Measurements from ENCODE around the gene RPS19BP1. TPM values are rescaled to one million over a fixed set of nuclear protein-coding genes. Genes with fewer than 3 reads are reported as not detected.

The RPS19BP1 gene
- total RNA-seq, 1 donor from 2014 or later = 48.2 TPM

DNA sequence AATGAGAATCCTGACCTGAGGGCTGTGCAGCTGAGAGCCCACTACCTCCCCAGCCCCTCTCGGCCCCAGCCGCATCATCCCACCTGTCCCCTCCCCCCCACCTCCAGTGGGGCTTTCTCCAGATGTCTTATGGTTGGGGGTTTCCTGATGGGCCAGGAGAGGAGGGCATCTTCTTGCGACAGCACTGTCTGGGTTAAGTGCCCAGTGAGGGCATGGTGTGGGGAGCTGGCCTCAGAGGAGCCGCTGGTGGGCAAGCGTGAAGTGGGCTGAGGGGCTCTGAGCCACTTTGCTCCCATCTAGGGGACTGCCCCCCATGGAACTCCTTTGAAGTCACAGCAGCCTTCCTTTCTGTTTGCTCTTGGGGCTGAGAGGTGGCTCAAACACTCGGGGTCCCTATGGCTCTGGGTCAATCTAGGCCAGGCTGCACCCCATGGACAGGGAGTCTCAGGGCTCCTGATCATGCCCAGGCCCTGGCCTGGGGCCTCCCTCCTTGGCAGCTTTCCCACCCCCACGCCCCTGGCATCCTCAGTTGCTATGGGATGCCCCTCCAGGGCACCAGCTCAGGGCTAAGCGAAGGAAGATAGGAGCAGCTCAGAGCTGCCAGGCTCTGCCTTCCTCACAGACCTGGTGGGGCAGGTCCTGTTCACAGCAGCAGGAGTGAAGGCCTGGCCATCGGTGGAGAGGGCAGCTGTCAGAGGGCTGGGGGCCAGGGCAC, 41.4 kb downstream of the RPS19BP1 start:
- no peak for DNase-seq (ENCODE audit: low read depth in 2 of 2)

DNA sequence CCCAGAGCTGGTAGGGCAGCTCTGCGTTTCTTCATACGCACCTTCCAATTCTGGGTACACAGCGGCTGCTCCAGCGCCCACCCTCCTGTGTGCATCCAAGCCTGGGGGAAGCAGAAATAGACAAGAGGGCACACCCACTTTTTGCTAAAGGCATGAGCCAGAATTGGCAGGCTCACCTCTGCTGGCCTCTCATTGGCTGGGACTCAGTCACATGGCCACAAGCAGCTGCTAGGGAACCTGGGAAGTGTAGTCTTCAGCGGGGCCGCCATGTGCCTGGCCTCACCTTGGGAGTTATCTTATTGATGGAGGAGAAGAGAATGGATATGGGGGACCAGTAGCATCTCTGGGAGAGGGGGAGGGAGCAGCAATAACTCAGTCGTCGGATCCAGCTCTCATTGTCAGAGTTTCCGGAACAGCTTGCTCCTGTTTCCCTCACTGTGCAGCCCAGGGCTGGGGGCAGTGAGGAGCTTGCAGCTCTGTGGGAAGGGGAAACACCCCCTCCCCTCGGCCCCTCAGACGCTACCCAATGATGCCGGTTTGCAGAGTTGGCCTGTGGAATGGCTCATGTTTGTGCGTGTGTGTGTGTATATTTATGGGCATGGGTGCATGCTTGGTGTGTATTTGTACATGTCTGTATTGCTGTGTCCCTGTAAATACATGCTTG, 42.3 kb downstream of the RPS19BP1 start:
- peak; percentile 55 to 74 for DNase-seq (ENCODE audit: low read depth in 2 of 2)

DNA sequence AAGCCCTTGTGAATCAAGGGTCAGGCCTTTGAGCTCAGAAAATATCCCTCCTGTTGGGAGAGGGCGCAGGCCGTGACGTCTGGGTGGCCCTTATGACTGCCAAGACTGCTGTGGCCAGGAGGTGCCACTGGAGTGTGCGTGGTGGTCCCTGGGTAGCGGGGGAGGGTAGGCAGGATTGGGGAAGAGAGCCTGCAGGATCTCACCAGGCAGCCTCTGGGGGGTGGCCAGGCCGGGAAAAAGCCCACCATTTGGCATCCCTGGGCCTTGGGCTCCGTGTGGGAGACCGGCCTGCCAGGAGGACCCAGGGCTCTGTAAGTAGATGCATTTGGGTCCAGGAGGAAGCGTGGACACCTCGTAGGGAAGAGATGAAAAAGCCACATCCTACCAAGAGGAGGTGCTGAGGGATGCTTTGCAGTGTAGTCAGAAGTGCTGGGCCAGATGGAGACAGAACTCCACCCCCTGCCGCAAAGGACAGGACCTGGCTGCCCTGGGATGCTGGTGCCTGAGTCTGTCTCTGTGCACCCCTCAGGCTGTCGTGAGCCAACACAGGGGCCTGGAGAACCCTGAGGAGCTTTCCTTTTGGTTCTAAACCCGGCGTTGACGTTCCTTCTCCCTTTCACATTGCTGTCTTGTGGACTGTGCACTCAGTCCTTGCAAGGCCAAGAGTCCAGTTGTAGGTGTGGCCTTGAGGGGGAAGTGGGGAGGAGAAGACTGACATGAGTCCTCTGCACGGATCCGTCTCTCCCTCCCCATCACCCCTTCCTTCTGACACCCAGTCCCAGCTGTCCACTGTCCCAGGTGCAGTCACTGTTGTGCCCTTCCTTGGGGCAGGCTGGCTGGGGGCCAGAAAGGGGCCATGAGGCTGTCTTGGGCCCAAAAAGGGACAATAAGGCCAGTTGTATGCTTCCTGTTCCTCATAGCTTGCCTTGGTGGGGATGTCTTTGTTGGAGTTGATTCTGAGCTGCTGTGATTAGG, 43.2 kb downstream of the RPS19BP1 start:
- DNase-seq (ENCODE audit: low read depth in 2 of 2) = no peak

DNA sequence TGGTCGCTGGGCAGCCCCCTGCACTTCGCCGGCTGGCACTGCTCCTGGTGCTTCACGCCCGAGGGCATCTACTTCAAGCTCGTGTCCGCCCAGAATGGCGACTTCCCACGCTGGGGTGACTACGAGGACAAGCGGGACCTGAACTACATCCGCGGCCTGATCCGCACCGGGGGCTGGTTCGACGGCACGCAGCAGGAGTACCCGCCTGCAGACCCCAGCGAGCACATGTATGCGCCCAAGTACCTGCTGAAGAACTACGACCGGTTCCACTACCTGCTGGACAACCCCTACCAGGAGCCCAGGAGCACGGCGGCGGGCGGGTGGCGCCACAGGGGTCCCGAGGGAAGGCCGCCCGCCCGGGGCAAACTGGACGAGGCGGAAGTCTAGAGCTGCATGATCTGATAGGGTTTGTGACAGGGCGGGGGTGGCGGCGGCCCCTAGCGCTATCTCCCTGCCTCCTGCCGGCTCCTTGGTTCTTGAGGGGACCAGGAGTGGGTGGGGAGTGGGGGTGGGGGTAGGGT, 43.9 kb downstream of the RPS19BP1 start:
- DNase-seq (ENCODE audit: low read depth in 2 of 2) = no peak

DNA sequence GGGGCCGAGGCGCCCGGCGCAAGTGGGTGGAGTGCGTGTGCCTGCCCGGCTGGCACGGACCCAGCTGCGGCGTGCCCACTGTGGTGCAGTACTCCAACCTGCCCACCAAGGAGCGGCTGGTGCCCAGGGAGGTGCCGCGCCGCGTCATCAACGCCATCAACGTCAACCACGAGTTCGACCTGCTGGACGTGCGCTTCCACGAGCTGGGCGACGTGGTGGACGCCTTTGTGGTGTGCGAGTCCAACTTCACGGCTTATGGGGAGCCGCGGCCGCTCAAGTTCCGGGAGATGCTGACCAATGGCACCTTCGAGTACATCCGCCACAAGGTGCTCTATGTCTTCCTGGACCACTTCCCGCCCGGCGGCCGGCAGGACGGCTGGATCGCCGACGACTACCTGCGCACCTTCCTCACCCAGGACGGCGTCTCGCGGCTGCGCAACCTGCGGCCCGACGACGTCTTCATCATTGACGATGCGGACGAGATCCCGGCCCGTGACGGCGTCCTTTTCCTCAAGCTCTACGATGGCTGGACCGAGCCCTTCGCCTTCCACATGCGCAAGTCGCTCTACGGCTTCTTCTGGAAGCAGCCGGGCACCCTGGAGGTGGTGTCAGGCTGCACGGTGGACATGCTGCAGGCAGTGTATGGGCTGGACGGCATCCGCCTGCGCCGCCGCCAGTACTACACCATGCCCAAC, 44.6 kb downstream of the RPS19BP1 start:
- no peak for DNase-seq (ENCODE audit: low read depth in 2 of 2)

DNA sequence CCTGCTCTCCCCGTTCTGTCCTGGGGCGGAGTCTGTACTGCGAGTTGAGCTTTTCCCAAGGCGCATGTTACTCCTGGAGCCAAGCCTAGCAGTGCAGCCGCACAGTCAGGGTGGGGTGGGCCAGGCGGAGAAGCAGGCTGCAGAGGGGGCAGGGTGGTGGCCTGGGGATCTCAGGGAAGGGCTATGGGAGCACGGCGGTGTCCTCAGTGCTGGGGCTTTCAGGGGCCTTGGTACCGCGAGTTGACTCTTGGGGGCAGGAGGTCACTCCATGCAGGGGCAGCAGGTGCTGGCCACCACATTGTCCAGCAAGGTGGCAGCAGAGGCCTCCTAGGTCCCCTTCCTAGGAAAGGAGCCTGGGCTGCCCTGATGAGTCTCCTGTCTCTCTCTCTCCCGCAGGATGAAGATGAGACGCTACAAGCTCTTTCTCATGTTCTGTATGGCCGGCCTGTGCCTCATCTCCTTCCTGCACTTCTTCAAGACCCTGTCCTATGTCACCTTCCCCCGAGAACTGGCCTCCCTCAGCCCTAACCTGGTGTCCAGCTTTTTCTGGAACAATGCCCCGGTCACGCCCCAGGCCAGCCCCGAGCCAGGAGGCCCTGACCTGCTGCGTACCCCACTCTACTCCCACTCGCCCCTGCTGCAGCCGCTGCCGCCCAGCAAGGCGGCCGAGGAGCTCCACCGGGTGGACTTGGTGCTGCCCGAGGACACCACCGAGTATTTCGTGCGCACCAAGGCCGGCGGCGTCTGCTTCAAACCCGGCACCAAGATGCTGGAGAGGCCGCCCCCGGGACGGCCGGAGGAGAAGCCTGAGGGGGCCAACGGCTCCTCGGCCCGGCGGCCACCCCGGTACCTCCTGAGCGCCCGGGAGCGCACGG, 45.4 kb downstream of the RPS19BP1 start:
- DNase-seq (ENCODE audit: low read depth in 2 of 2) = no peak

DNA sequence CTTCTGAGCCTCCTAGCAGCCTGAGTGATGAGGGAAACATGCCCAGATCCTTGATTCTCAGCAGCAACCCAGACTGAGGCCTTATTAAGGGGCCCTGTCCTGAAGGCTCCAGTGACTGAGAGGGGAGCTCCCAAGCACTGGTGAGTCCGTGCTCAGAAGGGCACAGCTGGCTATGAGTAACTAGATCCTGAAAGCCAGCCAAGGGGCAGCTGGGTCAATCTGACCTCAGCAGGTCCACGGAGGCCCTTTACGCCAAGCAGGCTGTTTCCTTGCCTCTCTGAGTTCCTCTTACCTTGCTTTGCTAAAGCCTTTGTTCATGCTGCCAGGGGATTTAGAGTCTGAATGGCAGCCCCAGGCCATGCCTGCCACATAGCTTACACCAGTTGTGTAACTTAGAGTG, 49.8 kb downstream of the RPS19BP1 start:
- DNase-seq (ENCODE audit: low read depth in 2 of 2) = peak in 1 of 2 donors; percentile 45

DNA sequence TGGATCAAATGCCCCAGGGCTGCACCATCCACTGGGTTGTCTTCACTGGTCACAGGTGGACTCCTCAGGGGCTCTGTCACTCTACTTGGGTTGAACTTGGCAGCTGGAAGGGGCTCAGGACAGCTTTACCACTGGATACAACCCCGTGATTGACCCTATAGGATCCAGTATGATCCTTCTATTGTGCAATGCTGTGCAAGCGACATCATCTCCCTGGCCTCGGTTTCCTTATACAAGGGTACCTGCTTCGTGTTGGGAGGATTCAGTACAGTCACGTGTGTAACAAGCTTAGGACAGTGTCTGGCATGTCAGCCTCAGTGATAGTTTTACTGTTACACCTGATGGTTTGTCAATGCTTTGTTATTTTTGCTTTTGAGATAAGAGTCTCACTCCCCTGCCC, 51.0 kb downstream of the RPS19BP1 start:
- no peak for DNase-seq (ENCODE audit: low read depth in 2 of 2)

DNA sequence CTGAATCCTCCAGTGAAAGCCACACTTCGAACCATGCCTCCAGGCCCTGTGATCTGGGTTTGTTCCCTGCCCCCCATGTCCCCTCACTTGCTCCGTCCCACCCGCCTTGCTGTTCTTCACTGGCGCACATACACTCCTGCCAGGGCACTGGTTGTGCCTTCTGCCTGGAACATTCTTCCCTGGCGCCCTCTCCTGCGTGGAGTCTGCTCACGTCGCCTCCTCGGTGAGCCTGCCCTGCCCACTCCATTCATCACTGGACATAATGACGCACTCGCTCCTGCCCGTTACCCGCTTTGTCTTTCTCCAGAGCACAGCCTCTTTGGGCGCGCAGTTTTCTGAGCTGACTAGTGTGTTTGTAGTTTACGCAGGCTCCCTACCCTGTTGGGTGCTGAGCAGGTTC, 51.5 kb downstream of the RPS19BP1 start:
- no peak for DNase-seq (ENCODE audit: low read depth in 2 of 2)

DNA sequence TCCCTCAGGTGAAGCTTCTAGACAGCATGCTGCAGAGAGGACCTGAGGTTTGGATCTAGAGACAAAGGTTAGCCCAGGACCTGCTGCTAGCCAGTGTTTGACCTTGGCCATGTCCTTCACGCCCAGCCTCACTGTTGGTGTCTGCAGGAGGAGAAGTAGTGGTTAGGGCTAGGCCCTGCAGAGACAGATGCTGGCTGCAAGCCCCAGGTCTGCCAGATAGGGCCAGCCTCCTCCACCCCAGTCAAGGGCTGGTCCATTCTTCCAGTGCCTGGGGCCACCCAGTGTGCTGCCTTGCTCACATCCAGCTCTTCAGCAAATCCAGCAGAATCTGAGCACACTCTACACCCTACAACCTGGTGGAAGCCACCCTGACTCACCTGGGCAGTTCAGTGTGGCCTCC, 52.0 kb downstream of the RPS19BP1 start:
- no peak for DNase-seq (ENCODE audit: low read depth in 2 of 2)

DNA sequence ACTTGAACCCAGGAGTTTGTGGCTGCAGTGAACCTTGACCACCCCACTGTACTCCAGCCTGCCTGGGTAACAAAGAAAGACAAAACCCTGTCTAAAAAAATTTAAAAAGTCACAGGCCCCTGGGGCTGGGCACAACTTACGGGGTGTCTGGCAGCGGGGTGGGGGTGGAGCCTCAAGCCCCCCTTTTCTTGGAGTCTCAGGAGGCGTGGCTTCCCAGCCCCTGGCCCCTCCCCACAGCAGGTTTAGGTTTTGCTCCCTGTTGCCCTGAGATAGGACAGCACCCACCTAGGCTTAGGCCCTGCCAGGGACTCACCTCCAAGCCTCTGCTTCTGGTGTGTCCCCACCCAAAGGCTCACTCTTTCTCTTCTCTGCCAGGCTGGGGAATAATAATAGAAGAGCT, 53.3 kb downstream of the RPS19BP1 start:
- no peak for DNase-seq (ENCODE audit: low read depth in 2 of 2)

Other genes with a start within 250 kb of the RPS19BP1 start
- 2,451 and 3,005 TPM in 2 replicates for gene RPL3, start 213.1 kb downstream of the RPS19BP1 start, total RNA-seq
- gene SYNGR1, start 182.8 kb downstream of the RPS19BP1 start, total RNA-seq = under 0.01 and 0.44 TPM in 2 replicates
- gene TAB1, start 133.0 kb downstream of the RPS19BP1 start, total RNA-seq = 8.5 and 8.9 TPM in 2 replicates
- gene MGAT3, start 75.7 kb downstream of the RPS19BP1 start, total RNA-seq = not detected in 2 replicates
- gene MIEF1, start 30.5 kb downstream of the RPS19BP1 start, total RNA-seq = 10.5 and 11.6 TPM in 2 replicates
- 126 and 213 TPM in 2 replicates for gene ATF4, start 12.2 kb downstream of the RPS19BP1 start, total RNA-seq
- not detected in 2 replicates for gene CACNA1I, start 38.0 kb upstream of the RPS19BP1 start, total RNA-seq

Measured in lung microvascular endothelial cell (primary cell).